Ovary (tissue), 3 donors: ENCODE results near the gene PTPRK.

Source experiments
- CTCF ChIP-seq, 3 donors: fragments of 450-650 bp in 2 of 3; fragments of 200-600 bp in 1 of 3; IDR thresholded peaks; one replicate each; pipeline versions ENCODE4 v1.5.1 to v1.8.0; 2016 to 2022; ENCODE audit warnings: antibody characterized with exemption in 3 of 3, mild to moderate bottlenecking in 1 of 3
- EP300 ChIP-seq: sonication (generic); formaldehyde crosslinking; IDR thresholded peaks from one replicate; pipeline ENCODE4 v1.6.1; 2017; ENCODE audit warnings: antibody characterized with exemption
- POLR2A ChIP-seq: fragments of 450-650 bp; IDR thresholded peaks from one replicate; pipeline ENCODE4 v1.6.1; 2017; ENCODE audit warnings: antibody characterized with exemption, mild to moderate bottlenecking, moderate library complexity
- donor health status: DM: no; HTN: no; CAD: no.

- no peak for TF ChIP-seq CTCF (IDR thresholded peaks at IDR 0.05)
- no peak for TF ChIP-seq POLR2A
- TF ChIP-seq EP300 = no peak
These were observed 102.7 kb downstream of the PTPRK start for GRCh38 chr6:128417698-128418097.
